ENCODE results near the gene SCD.

The SCD gene

DNA sequence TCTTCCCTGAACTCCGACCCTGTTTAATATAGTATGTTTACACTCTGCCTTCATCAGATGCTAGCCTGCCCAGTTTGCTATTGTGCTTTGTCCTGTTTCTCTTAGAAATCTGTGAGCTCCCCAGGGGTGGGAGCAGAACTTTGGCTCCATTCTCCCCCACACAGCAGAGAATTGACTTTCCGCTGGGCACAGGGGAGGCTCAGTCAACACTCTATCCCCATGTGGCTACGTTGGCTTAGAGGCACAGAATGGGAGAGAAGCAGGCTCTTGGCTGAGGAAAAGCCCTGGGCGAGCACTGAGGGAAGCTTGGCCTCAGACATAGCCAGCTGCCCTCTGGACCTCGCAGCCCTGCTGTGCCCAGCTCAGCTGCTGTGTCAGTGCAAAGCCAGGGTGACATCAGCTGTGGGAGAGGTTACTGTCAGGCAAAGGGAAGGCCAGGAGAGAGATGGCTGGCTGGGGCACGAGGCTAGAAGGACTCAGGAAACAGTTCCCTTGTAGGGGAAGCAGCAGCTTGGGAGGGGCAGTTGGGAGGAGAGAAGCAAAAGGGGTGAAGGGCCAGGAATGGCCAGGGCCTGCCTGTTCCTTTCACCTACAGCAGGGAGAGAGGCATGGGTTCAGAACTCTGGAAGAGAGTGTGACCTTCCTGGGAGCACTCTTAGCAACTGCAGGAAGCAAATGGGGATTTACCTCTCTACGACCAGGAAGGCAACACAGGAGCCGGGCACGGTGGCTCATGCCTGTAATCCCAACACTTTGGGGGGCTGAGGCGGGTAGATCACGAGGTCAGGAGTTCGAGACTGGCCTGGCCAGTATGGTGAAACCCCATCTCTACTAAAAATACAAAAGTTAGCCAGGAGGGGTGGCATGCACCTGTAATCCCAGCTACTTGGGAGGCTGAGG is 5.8 kb upstream of the SCD start:
- DNase-seq (ENCODE audit: low read depth in 2 of 2): no peak

DNA sequence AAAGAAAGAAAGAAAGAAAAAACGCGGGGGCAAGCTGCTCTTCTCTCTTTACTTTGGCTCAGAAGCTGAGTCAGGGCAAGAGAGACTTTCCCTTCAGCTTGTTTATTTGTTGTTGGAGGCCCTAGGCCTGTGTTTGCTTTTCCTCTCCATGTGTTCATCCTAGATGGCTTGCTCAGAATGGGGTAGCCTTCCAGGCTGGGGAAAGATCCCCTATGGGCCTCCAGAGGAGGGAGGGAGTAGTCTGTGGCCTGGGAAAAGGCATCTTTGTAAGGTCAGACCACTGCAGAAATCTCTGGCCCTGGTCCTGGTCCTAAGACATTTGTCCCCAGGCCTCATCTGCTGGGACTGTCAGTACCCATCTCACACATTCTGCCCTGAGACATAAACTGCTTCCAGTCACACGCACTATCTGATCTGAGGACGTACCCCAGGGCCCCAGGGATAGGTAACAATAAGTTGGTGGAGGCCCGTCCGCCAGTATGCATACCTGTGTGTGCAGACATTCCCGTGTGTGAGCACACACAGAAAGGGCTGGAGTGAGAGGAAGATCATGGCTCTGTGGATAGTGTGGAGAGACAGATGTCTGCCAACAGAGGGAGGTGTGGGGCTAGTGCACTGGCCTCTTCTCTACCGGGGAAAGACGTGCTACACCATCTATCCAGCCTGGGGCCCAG is 4.9 kb upstream of the SCD start:
- peak in 1 of 2 experiments; percentile 21 for DNase-seq (ENCODE audit: low read depth in 2 of 2)

DNA sequence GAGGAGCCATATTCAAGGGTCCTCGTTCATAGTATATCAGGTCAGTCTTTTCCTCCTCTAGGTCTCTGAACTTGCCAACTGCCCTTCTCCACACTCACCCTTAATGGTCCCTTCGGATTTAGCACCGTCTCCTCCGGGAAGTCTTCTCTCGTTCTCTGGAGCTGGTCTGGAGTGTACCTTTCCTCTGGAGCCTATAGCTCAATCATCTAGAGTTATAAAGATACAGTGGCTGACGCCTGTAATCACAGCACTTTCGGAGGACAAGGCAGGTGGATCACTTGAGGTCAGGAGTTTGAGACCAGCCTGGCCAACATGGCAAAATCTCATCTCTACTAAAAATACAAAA is 4.4 kb upstream of the SCD start:
- no peak for DNase-seq (ENCODE audit: low read depth in 2 of 2)

DNA sequence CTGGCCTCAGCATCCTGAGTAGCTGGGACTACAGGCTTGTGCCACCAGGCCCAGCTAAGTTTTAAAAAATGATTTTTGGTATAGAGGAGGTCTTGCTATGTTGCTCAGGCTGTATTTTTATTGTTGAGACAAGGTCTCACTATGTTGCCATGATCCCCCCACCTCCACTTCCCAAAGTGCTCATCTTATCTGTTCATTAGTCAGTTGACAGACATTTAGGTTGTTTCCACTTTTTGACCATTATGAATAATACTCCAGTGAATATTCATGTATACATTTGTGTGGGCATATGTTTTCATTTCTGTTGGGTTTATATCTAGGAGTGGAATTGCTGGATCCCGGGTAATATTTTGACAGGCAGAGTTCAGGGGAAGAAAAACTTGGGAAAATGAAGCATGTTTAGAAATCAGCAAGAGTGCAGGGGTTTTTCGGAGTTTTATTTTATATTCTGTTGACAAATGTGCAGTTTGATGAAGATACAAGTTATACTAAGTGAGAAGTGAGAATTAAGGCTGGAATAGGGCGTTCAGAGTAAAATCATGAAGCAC is 2.7 kb upstream of the SCD start:
- DNase-seq (ENCODE audit: low read depth in 2 of 2): no peak

DNA sequence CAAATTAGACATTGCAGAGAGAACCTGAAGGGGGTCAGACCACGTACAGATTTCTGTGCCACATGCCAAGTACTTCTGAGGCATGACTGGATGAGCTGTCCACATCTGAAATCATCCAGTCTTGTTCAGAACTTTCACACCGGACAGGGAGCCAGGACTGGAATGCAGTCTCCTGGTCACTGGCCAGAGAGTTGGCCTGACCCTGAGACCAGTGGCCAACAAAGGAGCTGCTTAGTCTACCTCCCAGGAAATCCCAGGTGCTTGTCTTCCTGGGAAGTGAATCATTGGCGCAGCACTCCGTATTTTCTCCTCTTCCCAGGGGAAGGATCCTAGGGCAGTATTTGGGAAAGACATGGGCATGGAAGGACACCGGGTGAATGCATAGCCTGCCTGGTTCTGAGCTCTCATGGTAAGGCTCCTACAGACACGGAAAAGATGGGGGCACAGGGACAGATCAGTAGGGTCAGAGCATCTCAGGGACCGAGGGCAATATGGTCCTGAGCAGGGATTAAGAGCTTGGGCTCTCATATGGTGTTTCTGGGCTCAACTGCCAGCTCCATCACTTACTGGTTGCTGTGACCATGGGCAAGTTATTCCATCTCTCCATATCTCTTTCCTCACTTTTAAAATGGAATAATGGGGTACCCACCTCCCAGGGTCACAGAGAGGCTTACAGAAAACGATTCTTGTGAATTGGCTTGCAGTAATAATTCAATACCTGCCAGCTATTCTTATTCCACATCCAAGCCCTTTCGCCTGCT is 1.3 kb upstream of the SCD start:
- no peak for DNase-seq (ENCODE audit: low read depth in 2 of 2)

DNA sequence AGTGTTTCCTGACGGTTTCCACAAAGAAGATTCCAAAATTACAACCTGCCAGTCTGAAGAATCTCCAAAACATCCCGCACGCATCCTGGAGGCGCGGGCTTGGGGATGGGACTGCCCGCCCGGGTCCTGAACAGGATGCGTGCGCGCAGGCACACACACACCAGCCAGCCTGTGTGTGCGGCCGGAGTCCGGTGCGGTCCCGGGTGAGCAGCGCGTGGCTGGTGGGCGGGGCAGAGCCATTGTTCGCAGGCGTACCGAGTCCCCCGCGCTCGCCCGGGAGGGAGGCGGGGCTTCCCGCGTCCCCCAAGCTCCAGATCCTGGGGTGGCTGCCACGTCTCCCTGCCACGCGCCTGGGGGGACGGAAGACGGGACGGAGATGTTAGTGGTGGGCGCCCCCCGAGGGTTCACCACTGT is 675 bp upstream of the SCD start:
- DNase-seq (ENCODE audit: low read depth in 2 of 2): peak; percentile 35 to 77

DNA sequence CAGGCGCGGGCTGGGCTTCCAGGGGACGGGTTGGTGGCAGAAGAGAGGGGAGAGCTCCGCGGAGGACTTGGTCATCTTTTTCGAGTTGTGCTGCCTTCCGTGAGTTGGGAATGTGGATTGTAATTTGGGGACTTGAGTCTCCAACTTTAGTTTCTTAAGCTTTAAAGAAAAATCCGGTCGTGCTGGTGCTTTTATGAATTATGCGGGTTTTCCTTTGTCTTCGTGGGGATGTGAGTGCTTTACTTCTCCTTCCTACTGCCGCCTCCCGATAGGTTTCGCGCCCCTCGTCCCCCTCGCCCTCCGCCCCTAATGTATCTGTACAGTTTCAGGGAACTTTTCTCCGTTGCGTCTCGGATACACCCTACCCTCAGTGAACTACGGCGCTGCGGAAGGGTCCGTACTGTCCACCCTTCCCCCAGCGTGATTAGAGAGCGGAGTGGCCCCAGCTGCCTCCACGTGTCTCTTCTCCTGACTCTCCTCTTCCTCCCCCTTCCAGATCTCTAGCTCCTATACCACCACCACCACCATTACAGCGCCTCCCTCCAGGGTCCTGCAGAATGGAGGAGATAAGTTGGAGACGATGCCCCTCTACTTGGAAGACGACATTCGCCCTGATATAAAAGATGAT is 649 bp downstream of the SCD start:
- DNase-seq (ENCODE audit: low read depth in 2 of 2): no peak

DNA sequence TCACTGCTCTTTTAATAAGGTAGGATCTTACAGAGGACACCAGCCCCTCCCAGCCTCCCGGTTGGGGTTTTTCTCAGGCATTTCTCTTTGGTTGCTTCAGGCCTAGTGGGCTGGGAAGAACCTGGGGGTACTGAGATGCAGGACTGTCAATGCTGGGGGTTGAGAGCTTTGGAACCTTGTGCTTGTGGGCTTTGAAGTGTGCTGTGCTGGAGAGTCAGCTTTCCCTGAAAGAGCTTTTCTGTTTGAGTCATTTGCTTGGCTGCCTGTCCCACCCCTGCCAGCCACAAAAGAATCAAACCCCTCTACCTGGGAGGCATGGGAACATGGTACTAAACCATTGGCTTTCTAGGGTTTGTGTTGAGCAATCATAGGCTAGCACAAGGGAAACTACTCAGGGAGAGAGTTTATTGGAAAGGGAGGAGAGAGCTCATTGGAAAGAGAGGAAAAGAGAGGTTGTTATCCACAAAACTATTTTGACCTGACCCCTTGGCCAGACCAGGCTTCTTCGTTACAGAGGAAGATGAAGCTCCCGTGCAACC is 1.4 kb downstream of the SCD start:
- no peak for DNase-seq (ENCODE audit: low read depth in 2 of 2)

DNA sequence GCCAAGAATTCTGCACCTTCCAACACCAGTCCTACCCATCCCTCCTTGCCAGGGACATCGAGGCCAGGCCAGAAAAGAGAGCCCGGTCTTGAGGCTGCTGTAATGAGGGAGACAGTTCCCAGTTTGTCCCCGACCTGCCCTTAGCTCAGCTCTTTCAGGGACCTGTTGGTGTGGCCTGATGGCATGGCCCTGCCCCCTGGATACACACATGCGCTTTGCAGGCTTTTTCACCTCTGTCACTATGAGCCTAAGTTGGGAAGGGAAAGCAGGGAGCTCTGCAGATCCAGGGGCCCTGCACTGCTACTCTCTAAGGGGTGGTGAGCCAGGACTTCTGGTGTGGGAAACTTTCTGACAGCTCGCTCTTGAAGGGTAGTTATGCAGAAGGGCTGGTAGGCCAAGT is 2.1 kb downstream of the SCD start:
- DNase-seq (ENCODE audit: low read depth in 2 of 2): no peak

DNA sequence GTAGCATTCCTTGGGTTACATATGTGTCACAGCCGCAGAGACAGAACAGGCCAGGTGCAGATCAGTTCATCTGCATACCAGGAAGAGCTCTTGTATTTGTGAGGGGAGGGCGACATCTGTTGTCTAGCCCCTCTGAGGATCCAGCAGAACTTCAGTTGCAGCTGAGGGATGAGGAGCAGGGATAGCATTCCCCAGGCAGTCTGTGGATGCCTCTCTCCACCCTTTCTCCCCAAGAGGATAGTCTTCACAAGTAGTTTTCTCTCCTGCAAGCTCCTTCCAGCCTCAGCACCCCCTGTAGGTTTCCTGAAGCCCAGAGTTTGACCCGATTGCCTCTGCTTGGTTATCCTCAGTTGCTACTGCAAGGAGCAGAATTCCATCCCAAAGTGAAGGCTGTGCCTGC is 2.6 kb downstream of the SCD start:
- no peak for DNase-seq (ENCODE audit: low read depth in 2 of 2)

DNA sequence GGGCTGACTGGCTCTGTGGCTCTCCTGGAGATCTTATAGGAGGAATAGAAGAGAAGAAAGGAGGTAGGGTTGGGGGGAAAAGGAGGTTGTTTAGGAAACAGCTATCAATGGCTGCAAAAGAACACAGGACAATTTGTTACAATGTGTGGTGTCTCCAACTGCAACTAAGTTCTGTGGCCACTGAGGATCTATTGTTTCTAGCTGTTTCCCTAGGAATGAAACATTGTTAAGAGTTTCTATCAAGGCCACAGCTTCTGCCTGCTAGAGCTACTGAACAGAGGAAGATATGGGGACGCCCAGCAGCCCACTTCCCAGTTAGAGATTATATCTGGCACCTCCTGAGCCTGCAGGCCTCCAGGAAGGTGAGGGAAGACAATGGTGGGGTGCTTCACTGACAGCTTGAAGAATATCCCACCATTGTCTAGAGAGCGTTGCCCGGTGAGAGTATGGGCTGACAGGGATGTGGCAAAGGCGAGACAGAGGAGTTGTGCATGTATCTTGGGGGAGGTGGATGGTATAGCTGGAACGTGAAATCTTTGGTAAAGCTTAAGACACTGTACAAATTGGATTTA is 4.0 kb downstream of the SCD start:
- no peak for DNase-seq (ENCODE audit: low read depth in 2 of 2)

DNA sequence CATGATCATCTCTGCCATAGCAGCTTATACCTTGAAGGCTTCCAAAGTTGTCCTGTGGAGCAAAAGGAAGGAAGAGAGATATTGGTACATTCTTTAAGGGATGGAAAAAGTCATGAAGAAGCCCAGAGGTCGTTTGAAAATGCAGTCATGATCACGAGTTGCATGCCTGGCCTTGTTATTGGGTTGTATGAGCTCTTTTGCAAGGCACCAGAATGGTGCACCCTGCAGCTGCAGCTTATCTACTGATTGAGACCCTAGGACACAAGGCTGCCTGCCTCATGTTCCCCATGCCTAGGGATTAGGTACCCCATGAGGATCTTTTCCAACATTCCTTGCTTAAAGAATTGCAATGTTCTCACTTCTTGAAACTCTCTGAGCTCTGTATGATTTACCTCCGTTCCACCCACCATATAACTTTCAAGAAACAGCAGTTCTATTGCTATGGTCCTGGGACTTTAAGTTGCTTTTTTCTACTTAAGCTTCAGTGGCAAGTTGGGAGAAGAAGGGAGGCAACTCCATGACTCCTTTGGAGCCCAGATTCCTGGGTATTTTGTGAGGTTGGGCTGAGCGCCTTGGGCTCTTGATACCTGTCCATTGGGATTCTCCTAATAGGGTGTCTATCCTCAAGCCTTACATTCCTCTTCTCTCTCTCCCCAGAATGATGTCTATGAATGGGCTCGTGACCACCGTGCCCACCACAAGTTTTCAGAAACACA is 6.9 kb downstream of the SCD start:
- DNase-seq (ENCODE audit: low read depth in 2 of 2): no peak

DNA sequence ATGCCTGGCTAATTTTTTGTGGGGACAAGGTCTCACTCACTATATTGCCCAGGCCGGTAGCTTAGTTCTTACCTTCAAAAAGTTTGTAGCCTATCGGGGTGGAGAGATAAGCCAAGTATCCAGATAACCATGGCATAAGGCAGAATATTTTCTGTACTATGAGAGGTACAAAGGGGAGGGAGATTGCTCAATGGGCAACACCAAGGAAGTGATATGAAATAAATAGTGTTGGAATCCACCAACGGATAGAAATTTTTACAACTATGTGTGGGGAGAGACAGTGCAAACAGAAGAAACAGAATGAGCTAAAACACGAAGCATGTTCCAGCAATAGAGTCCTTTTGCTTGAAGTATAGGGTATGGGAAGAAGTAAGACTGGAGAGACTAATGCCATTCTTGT is 8.1 kb downstream of the SCD start:
- no peak for DNase-seq (ENCODE audit: low read depth in 2 of 2)

DNA sequence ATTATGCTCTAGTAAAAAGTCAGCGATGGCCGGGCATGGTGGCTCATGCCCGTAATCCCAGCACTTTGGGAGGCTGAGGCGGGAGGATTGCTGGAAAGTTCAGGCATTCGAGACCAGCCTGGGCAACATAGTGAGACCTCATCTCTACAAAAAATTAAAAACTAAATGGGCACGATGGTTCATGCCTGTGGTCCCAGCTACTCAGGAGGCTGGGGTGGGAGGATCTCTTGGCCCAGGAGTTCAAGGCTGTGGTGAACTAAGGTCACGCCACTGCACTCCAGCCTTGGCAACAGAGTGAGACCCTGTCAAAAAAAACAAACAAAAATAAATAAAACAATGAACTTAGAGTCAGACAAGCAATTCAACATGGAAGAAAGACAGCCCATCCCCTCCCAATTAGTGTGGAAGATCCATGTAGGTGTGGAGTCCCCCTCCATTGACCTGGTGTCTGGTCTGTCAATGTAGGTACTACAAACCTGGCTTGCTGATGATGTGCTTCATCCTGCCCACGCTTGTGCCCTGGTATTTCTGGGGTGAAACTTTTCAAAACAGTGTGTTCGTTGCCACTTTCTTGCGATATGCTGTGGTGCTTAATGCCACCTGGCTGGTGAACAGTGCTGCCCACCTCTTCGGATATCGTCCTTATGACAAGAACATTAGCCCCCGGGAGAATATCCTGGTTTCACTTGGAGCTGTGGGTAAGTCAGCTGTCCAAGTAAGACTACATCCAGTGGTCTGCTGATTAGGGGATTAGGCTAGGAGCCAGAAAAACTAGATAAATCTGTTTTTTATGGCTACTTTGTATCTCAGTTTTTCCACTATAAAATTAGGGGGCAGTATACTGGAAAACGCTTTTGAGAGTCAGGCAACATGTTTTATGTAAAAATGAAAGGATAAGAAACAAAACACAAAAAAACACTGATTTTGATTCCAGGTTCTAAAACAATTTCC is 9.3 kb downstream of the SCD start:
- DNase-seq (ENCODE audit: low read depth in 2 of 2): no peak

DNA sequence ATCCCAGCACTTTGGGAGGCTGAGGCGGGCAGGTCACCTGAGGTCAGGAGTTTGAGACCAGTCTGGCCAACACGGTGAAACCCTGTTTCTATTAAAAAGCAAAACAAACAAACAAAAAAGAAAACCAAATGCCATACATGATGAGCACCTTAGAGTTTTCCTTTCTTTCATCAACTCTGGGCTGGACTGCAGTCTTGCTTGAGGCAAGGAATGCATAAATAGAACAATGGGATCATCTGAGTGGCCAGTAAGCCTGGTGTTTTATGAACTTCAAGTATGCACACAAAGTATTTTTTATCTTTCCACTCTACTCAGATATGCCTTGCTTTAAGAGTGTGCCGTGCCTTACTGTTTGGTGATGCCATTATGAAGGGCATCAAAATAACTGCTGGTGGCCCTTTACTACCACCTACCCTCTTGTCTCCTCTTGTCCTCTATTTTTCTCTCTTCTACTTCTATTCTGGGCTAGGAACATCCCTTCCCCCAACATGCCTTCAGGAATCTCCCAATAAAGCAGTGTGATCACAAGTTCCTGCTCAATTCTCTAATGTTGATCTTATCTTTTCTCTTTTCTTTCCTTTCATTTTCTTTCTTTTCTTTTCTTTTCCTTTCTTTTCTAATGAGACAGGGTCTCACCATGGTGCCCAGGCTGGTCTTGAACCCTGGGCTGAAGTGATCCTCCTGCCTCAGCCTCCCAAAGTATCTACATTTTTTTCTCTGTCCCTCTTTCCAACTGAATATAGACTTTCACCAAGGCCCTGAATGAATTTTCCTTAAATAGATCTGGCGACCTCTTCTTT is 10.2 kb downstream of the SCD start:
- no peak for DNase-seq (ENCODE audit: low read depth in 2 of 2)

DNA sequence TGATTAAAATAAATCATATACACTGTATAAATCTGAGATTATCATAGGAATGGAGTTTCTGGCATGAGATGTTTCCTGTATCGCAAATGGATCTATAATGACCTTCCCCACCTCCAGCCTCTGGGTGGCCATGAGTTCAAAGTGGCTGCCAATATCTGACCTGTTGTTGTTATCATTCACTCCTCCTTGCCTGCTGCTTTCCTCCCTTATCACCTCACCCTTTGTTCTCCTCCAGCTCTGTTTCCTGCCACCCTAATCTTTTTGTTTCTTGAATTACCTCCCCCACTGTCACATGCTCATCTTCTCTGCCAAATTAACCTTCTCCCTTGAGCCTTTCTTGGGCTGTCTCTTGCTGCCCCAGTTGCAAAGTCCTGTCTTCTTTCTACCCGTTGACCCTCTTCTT is 12.0 kb downstream of the SCD start:
- DNase-seq (ENCODE audit: low read depth in 2 of 2): no peak

DNA sequence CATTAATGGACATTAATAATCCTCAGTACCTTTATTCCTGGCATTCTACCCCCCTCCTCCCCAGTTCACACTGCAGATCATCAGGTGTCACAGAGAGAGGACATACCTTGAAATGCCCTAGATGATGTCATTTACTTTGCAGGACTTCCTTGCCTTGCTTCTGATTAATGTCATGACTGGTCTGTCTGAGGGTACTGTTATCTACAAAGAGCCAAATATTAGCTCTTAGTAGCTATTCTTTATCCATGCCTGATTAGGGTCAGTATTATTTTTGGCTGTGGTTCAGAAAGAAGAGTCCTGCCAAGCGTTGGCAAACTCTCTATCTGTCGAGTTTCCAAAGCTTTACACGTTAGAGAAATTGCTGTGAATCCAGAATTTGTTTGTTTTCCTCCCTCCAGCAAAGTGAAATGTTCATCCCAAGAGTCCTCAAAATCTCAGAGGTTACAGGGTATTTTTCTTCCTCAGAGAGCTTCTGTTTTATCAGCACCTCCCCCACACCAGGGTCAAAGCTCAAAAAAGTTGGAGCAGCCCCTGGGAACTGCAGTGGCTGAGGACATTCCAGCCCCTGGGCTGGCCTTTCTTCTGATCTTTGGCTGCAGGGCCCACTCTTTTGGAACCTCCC is 12.6 kb downstream of the SCD start:
- DNase-seq (ENCODE audit: low read depth in 2 of 2): no peak

DNA sequence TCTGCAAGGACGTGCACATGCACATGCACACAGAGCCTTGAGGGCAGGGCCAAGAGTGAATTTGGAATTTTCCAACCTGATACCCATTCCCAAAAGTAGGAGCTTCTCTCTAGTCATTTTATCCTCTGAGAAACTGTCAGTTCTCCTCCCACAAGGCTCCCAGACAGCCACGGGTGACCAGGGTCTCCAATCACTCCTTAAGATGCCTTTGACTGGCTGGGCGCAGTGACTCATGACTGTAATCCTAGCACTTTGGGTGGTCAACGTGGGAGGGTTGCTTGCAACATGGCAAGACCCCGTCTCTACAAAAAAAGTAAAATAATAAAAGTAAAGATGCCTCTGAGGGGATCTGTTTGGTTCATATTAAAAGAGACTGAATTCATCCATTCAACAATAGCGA is 13.2 kb downstream of the SCD start:
- DNase-seq (ENCODE audit: low read depth in 2 of 2): no peak
